Gastrocnemius medialis (tissue), 4 donors: ENCODE measurements around the gene EPHX1. TPM values are rescaled to one million over a fixed set of nuclear protein-coding genes. Genes with fewer than 3 reads are reported as not detected.

Experiments
- ATAC-seq, 2 donors: fragments of 150-250 bp; one replicate each; pipeline ENCODE4 v1.9.1; 2016
- DNase-seq, 2 donors: peaks; one replicate each; pipeline ENCODE4 v3.0.0-alpha.2; 2019
- H3K27ac ChIP-seq, 4 donors: fragments of 200-600 bp; sonication (generic); 1 replicate in 1 of 4; 2 replicates in 3 of 4; pipeline ENCODE4 v1.5.1; 2016 to 2018; ENCODE audit warnings: mild to moderate bottlenecking in 2 of 4, moderate library complexity in 1 of 4
- H3K27me3 ChIP-seq, 3 donors: fragments of 200-600 bp; sonication (generic) in 2 of 3; 1 replicate in 1 of 3; 2 replicates in 2 of 3; pipeline versions ENCODE4 v1.5.1 to v1.6.0; 2016 to 2019; ENCODE audit warnings: mild to moderate bottlenecking in 1 of 3, moderate library complexity in 1 of 3
- H3K36me3 ChIP-seq, 2 donors: fragments of 200-600 bp; sonication (generic) in 1 of 2; one replicate each; pipeline ENCODE4 v1.5.1; 2017 to 2018
- H3K4me1 ChIP-seq, 2 donors: fragments of 200-600 bp; sonication (generic) in 1 of 2; one replicate each; pipeline ENCODE4 v1.5.1; 2016 to 2017; ENCODE audit warnings: mild to moderate bottlenecking in 2 of 2
- H3K4me3 ChIP-seq, 4 donors: fragments of 200-600 bp; sonication (generic) in 3 of 4; 1 replicate in 1 of 4; 2 replicates in 3 of 4; pipeline ENCODE4 v1.5.1; 2016 to 2019; ENCODE audit warnings: mild to moderate bottlenecking in 2 of 4
- H3K9me3 ChIP-seq, 3 donors: fragments of 200-600 bp; sonication (generic) in 2 of 3; 1 replicate in 1 of 3; 2 replicates in 2 of 3; pipeline ENCODE4 v1.5.1; 2016 to 2019
- POLR2A ChIP-seq, 2 donors: fragments of 450-650 bp; IDR thresholded peaks; one replicate each; pipeline ENCODE4 v1.6.1; 2017; ENCODE audit warnings: antibody characterized with exemption in 2 of 2, mild to moderate bottlenecking in 2 of 2, moderate library complexity in 2 of 2
- in situ Hi-C, 4 donors: fragments of 200-750 bp; cut with MboI; loops; one replicate each; pipeline versions ENCODE4 v1.15.0 to v1.8.0; 2017; ENCODE audit warnings: low sequenced_read_pairs in 4 of 4
- intact Hi-C: fragments of 100-400 bp; cut with DNase I; formaldehyde crosslinking; loops from one replicate; pipeline ENCODE4 v1.15.1; 2023; ENCODE audit warnings: low total_unique reads
- total RNA-seq, 4 donors: library from RNA; depleted of rRNA; stranded (reverse); fragments of >200 nt; gene quantifications; one replicate each; pipeline versions ENCODE4 v1.1.0 to v1.2.3, GENCODE V29; 2016
- TF ChIP-seq, protein P1 (sequence below), 5 experiments: fragments of 450-650 bp in 3 of 5; fragments of 200-600 bp in 2 of 5; sonication (generic) in 2 of 5; IDR thresholded peaks in 4 of 5; conservative IDR thresholded peaks in 1 of 5; 1 replicate in 4 of 5; 2 replicates in 1 of 5; pipeline ENCODE4 v1.5.1; 2016 to 2019; ENCODE audit warnings: antibody characterized with exemption in 5 of 5, mild to moderate bottlenecking in 3 of 5, moderate library complexity in 3 of 5

Gene EPHX1
- total RNA-seq, 4 donors from 2014 or later, result 65.7 to 155 (median 108) TPM

DNA sequence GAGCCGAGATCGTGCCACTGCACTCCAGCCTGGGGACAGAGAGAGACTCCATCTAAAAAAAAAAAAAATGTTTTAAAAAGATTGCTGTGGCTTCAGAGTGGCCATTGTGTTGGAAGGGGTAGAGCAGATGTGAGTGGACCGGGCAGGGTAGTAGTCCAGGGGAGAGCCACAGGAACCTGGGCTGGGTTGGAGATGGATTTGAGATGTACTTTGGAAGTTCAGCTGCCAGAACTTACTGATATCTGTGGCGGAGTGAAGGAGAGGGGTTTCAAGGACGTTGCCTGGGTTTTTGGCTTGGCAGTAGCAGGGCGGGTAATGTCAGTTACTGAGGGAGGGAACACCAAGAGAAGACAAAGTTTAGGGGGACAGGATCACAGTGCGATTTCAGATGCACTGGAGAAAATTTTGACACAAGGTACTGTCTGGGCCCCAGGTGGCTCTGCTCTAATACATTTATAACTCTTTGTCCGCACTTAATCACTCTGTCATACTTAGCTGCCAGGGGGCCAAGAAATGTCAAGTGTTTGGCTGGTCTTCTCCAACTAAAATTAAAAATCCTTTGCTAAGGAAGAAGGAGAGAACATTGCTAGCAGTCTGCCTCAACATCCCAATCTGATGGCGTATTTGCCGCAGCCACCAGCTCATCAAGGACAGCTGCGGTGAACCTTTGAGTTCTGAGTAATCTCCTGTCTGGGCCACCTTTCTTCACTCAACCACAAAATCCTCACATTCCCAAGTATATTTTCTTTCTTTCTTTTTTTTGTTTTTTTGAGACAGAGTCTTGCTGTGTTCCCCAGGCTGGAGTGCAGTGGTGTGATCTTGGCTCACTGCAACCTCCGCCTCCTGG lies 9.6 kb downstream of the EPHX1 start:
- ATAC-seq (no peak), DNase-seq (no peak)
- Histone ChIP-seq H3K4me1 (peaks cover 76 to 96% of the 10 kb centered on the region in 2 donors), H3K4me3 (no peak overlapping the region), H3K27ac (peak overlapping the region; percentile 72 to 97 (median 96)), H3K27me3 (no peaks in the 10 kb centered on the region), H3K36me3 (no peaks in the 10 kb centered on the region), H3K9me3 (no peaks in the 10 kb centered on the region)
- intact Hi-C loops (no loop called here), in situ Hi-C loops (no loop called here)
- TF ChIP-seq, protein P1, sequence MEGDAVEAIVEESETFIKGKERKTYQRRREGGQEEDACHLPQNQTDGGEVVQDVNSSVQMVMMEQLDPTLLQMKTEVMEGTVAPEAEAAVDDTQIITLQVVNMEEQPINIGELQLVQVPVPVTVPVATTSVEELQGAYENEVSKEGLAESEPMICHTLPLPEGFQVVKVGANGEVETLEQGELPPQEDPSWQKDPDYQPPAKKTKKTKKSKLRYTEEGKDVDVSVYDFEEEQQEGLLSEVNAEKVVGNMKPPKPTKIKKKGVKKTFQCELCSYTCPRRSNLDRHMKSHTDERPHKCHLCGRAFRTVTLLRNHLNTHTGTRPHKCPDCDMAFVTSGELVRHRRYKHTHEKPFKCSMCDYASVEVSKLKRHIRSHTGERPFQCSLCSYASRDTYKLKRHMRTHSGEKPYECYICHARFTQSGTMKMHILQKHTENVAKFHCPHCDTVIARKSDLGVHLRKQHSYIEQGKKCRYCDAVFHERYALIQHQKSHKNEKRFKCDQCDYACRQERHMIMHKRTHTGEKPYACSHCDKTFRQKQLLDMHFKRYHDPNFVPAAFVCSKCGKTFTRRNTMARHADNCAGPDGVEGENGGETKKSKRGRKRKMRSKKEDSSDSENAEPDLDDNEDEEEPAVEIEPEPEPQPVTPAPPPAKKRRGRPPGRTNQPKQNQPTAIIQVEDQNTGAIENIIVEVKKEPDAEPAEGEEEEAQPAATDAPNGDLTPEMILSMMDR (IDR thresholded peaks at IDR 0.05 in 4 of 5, conservative IDR thresholded peaks at IDR 0.05 in 1 of 5), result no peak
- TF ChIP-seq POLR2A (IDR thresholded peaks at IDR 0.05), result no peak

DNA sequence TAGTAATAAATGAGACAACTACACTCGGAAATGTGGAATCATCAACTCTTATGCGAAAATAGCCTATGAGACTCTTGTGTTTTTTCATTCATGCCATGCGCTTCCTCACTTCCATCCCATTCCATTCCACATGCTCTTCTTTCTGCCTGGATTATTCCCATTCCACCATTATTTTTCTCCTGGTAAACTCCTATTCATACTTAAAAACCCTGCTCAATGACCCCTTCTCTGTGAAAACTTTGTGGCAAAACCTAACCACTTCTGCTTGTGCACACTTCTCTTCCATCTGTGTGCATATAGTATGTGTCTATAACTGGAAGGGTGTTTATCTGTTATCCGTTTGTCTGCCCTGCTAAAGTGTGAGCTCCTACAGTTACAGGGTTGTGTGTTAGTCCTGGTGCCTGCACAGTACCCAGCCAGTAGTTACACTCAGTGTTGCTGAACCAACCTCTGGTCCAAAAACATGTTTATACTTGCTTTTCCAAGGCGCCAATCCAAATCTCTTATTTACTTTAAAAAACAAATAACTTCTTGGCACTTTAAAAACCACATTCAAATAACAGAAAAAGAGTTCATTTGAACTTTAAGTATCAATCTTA lies 10.7 kb downstream of the EPHX1 start:
- in situ Hi-C loops, result no loop called here
- DNase-seq (no peak), ATAC-seq (no peak)
- Histone ChIP-seq H3K27ac (peak overlapping the region in 3 of 4 donors; percentile 72 to 97 (median 97)), H3K36me3 (no peaks in the 10 kb centered on the region), H3K4me1 (peaks cover 78 to 96% of the 10 kb centered on the region in 2 donors), H3K27me3 (no peaks in the 10 kb centered on the region), H3K4me3 (no peak overlapping the region), H3K9me3 (no peaks in the 10 kb centered on the region)
- TF ChIP-seq POLR2A (IDR thresholded peaks at IDR 0.05), result no peak
- TF ChIP-seq, protein P1 (IDR thresholded peaks at IDR 0.05 in 4 of 5, conservative IDR thresholded peaks at IDR 0.05 in 1 of 5), result no peak
- intact Hi-C loops, result no loop called here

DNA sequence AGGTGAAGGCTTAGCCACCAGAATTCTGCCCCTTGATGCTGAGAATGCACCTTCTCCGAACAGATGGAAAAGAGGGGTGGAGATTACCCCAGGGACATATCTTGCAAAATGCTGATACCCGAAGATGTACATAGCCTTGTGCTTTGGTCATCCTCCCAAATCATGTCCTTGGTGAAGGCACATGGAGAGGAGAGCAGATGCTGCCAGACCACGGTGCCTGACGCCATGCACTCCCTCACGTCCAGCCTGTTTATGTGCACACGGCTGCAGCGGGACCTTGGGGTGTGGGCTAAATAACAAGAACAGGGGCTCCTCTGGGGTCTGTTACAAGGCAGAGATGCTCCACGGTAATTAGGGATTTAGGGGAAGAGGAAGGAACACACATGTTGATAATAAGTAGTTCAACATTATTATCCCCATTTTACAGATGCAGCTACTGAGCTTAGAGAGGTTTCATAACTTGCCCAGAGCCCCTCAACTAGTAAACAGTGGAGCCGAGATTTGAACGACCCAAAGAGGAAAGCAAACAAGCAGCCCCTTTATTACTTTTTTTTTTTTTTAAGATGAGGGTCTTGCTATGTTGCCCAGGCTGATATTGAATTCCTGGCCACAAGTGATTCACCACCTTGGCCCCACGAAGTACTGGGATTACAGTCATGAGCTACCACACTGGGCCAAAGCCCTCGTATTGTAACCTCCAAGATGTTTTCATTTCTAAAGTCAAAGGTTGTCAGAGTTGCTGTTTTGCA lies 12.9 kb downstream of the EPHX1 start:
- DNase-seq (no peak), ATAC-seq (no peak)
- TF ChIP-seq POLR2A (IDR thresholded peaks at IDR 0.05), result no peak
- no peaks in the 10 kb centered on the region for H3K36me3 ChIP-seq
- no peak overlapping the region for H3K4me3 ChIP-seq
- H3K9me3 ChIP-seq, result no peaks in the 10 kb centered on the region
- peak overlapping the region in 3 of 4 donors; percentile 17 to 97 (median 67) for H3K27ac ChIP-seq
- no peaks in the 10 kb centered on the region for H3K27me3 ChIP-seq
- peaks cover 74 to 90% of the 10 kb centered on the region in 2 donors for H3K4me1 ChIP-seq
- intact Hi-C loops, result no loop called here
- in situ Hi-C loops, result no loop called here

DNA sequence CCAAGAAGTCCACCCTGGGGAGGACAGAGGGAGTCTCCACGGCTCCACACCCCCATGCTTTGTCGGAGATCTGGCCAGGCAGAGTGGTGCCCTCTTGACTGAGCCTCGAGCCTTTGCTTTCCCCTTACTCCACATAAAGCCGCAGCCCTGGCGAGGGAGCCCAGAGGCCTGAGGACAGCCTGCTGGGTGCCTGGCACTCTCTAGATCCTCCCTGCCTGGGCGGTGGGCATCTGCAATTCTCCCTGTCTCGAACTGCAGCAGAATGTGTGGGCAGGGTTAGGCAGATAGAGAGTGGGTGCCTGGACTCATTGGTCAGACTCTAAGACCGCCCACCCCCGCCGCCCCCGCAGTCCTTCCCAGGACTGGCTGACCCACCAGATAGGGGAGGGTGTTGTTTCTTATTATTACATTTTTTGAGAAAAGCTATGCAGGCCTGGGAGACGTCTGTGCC lies 13.9 kb downstream of the EPHX1 start:
- no peak for ATAC-seq
- H3K4me3 ChIP-seq, result no peak overlapping the region
- in situ Hi-C loops (no loop called here), intact Hi-C loops (no loop called here)
- peak overlapping the region in 2 of 4 donors; percentile 47 to 67 for H3K27ac ChIP-seq
- H3K27me3 ChIP-seq, result no peaks in the 10 kb centered on the region
- H3K36me3 ChIP-seq, result no peaks in the 10 kb centered on the region
- H3K4me1 ChIP-seq, result peaks cover 65 to 81% of the 10 kb centered on the region in 2 donors
- no peaks in the 10 kb centered on the region for H3K9me3 ChIP-seq
- TF ChIP-seq POLR2A (IDR thresholded peaks at IDR 0.05), result no peak
- TF ChIP-seq, protein P1 (IDR thresholded peaks at IDR 0.05 in 4 of 5, conservative IDR thresholded peaks at IDR 0.05 in 1 of 5), result no peak
- peak in 1 of 2 donors; percentile 10 for DNase-seq
